Heart left ventricle (tissue), 16 donors: Measurements from ENCODE around the gene MXRA8. TPM values are rescaled to one million over a fixed set of nuclear protein-coding genes. Genes with fewer than 3 reads are reported as not detected.
"Not testable (repeated sequence)": the region's sequence is repeated elsewhere in the genome, so short reads cannot be mapped to it uniquely, and the experiment has no call there.

Experiments used
- ATAC-seq, 4 donors: fragments of 200-7000 bp; cut with Tn5 transposase; one replicate each; pipeline ENCODE4 v1.9.1; 2020 to 2022; ENCODE audit warnings: moderate library complexity in 4 of 4, mild to moderate bottlenecking in 3 of 4, moderate number of reproducible peaks in 1 of 4
- DNase-seq, 5 donors: peaks; one replicate each; pipeline ENCODE4 v3.0.0-alpha.2; 2020
- H3K27ac ChIP-seq, 12 donors: fragments of 200-600 bp; sonication (generic) in 4 of 12; one replicate each; pipeline versions ENCODE4 v1.5.0 to v1.8.0; 2016 to 2022; ENCODE audit warnings: mild to moderate bottlenecking in 2 of 12
- H3K27me3 ChIP-seq, 9 donors: fragments of 200-600 bp; sonication (generic) in 2 of 9; one replicate each; pipeline versions ENCODE4 v1.5.1 to v1.8.0; 2016 to 2022; ENCODE audit warnings: mild to moderate bottlenecking in 3 of 9
- H3K36me3 ChIP-seq, 9 donors: fragments of 200-600 bp; sonication (generic) in 2 of 9; one replicate each; pipeline versions ENCODE4 v1.5.0 to v1.8.0; 2018 to 2022; ENCODE audit warnings: mild to moderate bottlenecking in 2 of 9
- H3K4me1 ChIP-seq, 12 donors: fragments of 200-600 bp; sonication (generic) in 4 of 12; one replicate each; pipeline versions ENCODE4 v1.5.0 to v1.8.0; 2016 to 2022; ENCODE audit warnings: mild to moderate bottlenecking in 3 of 12
- H3K4me3 ChIP-seq, 12 donors: fragments of 200-600 bp; sonication (generic) in 4 of 12; one replicate each; pipeline versions ENCODE4 v1.5.0 to v1.8.0; 2017 to 2022; ENCODE audit warnings: mild to moderate bottlenecking in 9 of 12, moderate library complexity in 4 of 12
- H3K9me3 ChIP-seq, 12 donors: fragments of 200-600 bp; sonication (generic) in 4 of 12; one replicate each; pipeline versions ENCODE4 v1.5.0 to v1.8.0; 2016 to 2022; ENCODE audit warnings: mild to moderate bottlenecking in 1 of 12
- POLR2A ChIP-seq, 2 donors: fragments of 450-650 bp; IDR thresholded peaks; one replicate each; pipeline ENCODE4 v1.6.1; 2017; ENCODE audit warnings: antibody characterized with exemption in 2 of 2, mild to moderate bottlenecking in 2 of 2, moderate library complexity in 2 of 2
- WGBS, 4 donors: extraction: QIAGEN DNeasy Blood & Tissue Kit in 2 of 4; methylation state at CpG; one replicate each; pipeline versions ENCODE4 v1.1.5 to v1.1.7; 2013 to 2018; 5-methylcytosine and 5-hydroxymethylcytosine counted together
- intact Hi-C, 10 donors: fragments of 100-400 bp; cut with DNase I; formaldehyde crosslinking; loops; one replicate each; pipeline versions ENCODE4 v1.11.1 to v1.14.2; 2022
- polyA plus RNA-seq, 2 donors: library from polyadenylated mRNA; stranded (reverse); fragments of 200-250 nt; gene quantifications; one replicate each; pipeline ENCODE4 v1.2.3, GENCODE V29; 2013
- total RNA-seq, 9 donors: library from RNA; depleted of rRNA in 2 of 9; stranded (reverse); fragments of >200 nt in 2 of 9; fragmentation: NEBNext Ultra II Directional in 3 of 9; extraction: Animal tissue kit (Norgen Biotek cat#: 25700) in 3 of 9; gene quantifications; one replicate each; pipeline versions ENCODE4 v1.1.0 to v1.2.4, GENCODE V29; 2016 to 2023
- TF ChIP-seq, protein P1 (sequence below), 12 donors: fragments of 200-600 bp; sonication (generic) in 4 of 12; IDR thresholded peaks; one replicate each; pipeline versions ENCODE4 v1.5.0 to v1.8.0; 2018 to 2022; ENCODE audit warnings: antibody characterized with exemption in 12 of 12, mild to moderate bottlenecking in 5 of 12
- donor health status: ischemic (EF 13 %, LVEDD 7.1; RV severe dilation, severe dysfunction).
- donor health status: healthy with polysubstance abuse.
- donor health status: DM: no; HTN: yes; CAD: no.
- donor health status: DM: no; HTN: no; CAD: no.
- donor health status: ischemic (EF 25% LVEDD 6.9; RV normal size, moderate dysfunction).
- donor health status: ischemic (EF 25% LVEDD 5.7; RV mildly dilated, moderate dysfunction).
- donor health status: healthy.
- donor health status: DM: yes; HTN: yes; CAD: no.
- donor health status: ischemic (EF 35%, LVEDD 5.7; RV mildly dilated, moderate dysfunction).
- donor health status: nonischemic (EF 11% LVEDD 7.7; RV severe dilation, severe dysfunction).
- donor health status: DM: yes; HTN: yes; CAD: no.
- donor health status: PGD.
- donor health status: ischemic (EF 29% LVEDD 5.4; RV normal size, mild dysfunction).
- donor health status: nonischemic (EF 23%, LVEDD 6.1; RV moderate dilation, normal function).

Gene MXRA8
- total and polyA plus RNA-seq, 11 donors: 10.5 to 49.3 (median 19.5) TPM

GRCh38 chr1:1406101-1406820 is 47.9 kb upstream of the MXRA8 start:
- TF ChIP-seq, protein P1, sequence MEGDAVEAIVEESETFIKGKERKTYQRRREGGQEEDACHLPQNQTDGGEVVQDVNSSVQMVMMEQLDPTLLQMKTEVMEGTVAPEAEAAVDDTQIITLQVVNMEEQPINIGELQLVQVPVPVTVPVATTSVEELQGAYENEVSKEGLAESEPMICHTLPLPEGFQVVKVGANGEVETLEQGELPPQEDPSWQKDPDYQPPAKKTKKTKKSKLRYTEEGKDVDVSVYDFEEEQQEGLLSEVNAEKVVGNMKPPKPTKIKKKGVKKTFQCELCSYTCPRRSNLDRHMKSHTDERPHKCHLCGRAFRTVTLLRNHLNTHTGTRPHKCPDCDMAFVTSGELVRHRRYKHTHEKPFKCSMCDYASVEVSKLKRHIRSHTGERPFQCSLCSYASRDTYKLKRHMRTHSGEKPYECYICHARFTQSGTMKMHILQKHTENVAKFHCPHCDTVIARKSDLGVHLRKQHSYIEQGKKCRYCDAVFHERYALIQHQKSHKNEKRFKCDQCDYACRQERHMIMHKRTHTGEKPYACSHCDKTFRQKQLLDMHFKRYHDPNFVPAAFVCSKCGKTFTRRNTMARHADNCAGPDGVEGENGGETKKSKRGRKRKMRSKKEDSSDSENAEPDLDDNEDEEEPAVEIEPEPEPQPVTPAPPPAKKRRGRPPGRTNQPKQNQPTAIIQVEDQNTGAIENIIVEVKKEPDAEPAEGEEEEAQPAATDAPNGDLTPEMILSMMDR (IDR thresholded peaks at IDR 0.05): no peak
- TF ChIP-seq POLR2A (IDR thresholded peaks at IDR 0.05): no peak
- no peaks in the 10 kb centered on the region for H3K27me3 ChIP-seq
- peaks cover 5 to 50% (median 33%) of the 10 kb centered on the region in 12 donors for H3K4me1 ChIP-seq
- H3K9me3 ChIP-seq: no peaks in the 10 kb centered on the region
- intact Hi-C loops: loop anchor here in 6 of 10 donors (2.0 to 10.0 kb wide), 4 partner anchors 25 to 99 kb away; no protein-coding TSS in a partner anchor
- peaks cover 0 to 51% (median 45%) of the 10 kb centered on the region in 9 donors for H3K36me3 ChIP-seq
- 43 to 46% (median 45%) methylated on average over 43 of the region's 43 CpGs for WGBS, 4 donors
- DNase-seq (no peak), ATAC-seq (peak in 1 of 4 donors; percentile 1)
- peak overlapping the region in 11 of 12 donors; percentile 81 to 94 (median 88) for H3K27ac ChIP-seq
- peak overlapping the region; percentile 61 to 100 (median 94) for H3K4me3 ChIP-seq

DNA sequence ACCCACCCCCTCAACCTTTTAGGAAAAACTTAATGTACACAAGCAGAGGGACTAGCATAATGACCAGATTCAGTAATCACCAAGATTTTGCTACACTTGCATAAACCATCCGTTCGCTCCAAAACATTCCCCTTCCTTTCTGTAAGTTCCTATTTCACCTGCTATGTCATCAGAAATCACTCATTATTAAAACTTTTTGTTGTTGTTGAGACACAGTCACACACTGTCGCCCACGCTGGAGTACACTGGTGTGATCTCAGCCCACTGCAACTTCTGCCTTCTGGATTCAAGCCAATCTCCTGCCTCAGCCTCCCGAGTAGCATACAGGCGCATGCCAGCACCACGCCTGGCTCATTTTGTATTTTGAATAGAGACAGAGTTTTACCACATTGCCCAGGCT is 45.3 kb upstream of the MXRA8 start:
- ATAC-seq: no peak
- intact Hi-C loops: loop anchor here in 3 of 10 donors (2.0 to 10.0 kb wide), 2 partner anchors 33 to 101 kb away; no protein-coding TSS in a partner anchor
- H3K9me3 ChIP-seq: no peaks in the 10 kb centered on the region
- peaks cover 0 to 59% (median 52%) of the 10 kb centered on the region in 9 donors for H3K36me3 ChIP-seq
- WGBS, 4 donors: 81 to 87% (median 84%) methylated on average over 7 of the region's 7 CpGs
- TF ChIP-seq POLR2A (IDR thresholded peaks at IDR 0.05): no peak
- TF ChIP-seq, protein P1 (IDR thresholded peaks at IDR 0.05): no peak
- no peaks in the 10 kb centered on the region for H3K27me3 ChIP-seq
- no peak for DNase-seq
- no peak overlapping the region for H3K27ac ChIP-seq
- H3K4me1 ChIP-seq: peaks cover 9 to 56% (median 42%) of the 10 kb centered on the region in 12 donors
- no peak overlapping the region for H3K4me3 ChIP-seq

- H3K27ac ChIP-seq, DNase-seq, H3K27me3 ChIP-seq, ATAC-seq, H3K4me3 ChIP-seq, H3K9me3 ChIP-seq: not testable (repeated sequence)
- intact Hi-C loops: loop anchor here in 3 of 10 donors (2.0 to 10.0 kb wide), 2 partner anchors 34 to 102 kb away; no protein-coding TSS in a partner anchor
- Histone ChIP-seq H3K4me1 (peaks cover 7 to 56% (median 39%) of the 10 kb centered on the region in 12 donors), H3K36me3 (peaks cover 0 to 61% (median 54%) of the 10 kb centered on the region in 9 donors)
- WGBS, 4 donors: 84 to 93% (median 91%) methylated on average over 9 of the region's 9 CpGs
These were observed 44.6 kb upstream of the MXRA8 start for GRCh38 chr1:1402901-1403392.

- DNase-seq (no peak), ATAC-seq (no peak)
- Histone ChIP-seq H3K36me3 (peaks cover 0 to 68% (median 61%) of the 10 kb centered on the region in 9 donors), H3K4me3 (no peak overlapping the region), H3K4me1 (peaks cover 7 to 58% (median 43%) of the 10 kb centered on the region in 12 donors), H3K27ac (no peak overlapping the region), H3K9me3 (no peaks in the 10 kb centered on the region), H3K27me3 (no peaks in the 10 kb centered on the region)
- 67 to 76% (median 70%) methylated on average over 20 of the region's 20 CpGs for WGBS, 4 donors
- intact Hi-C loops: loop anchor here in 3 of 10 donors (2.0 to 10.0 kb wide), 2 partner anchors 35 to 103 kb away; no protein-coding TSS in a partner anchor
- no peak for TF ChIP-seq POLR2A (IDR thresholded peaks at IDR 0.05)
- TF ChIP-seq, protein P1 (IDR thresholded peaks at IDR 0.05): peak in 8 of 12 donors; percentile 13 to 54 (median 38)
These were observed 43.9 kb upstream of the MXRA8 start for GRCh38 chr1:1402072-1402900.
